GM12873 (cell line): ENCODE measurements around the gene CCDC40.

ENCODE experiments used
- TF ChIP-seq, protein P1 (sequence below): IDR thresholded peaks from 2 replicates; pipeline ENCODE4 v1.5.1; 2012; ENCODE audit warnings: low read depth, mild to moderate bottlenecking, moderate library complexity, low read length, control low read depth; ENCODE audit not compliant: insufficient read depth; ENCODE audit errors: missing control alignments

Gene CCDC40

DNA sequence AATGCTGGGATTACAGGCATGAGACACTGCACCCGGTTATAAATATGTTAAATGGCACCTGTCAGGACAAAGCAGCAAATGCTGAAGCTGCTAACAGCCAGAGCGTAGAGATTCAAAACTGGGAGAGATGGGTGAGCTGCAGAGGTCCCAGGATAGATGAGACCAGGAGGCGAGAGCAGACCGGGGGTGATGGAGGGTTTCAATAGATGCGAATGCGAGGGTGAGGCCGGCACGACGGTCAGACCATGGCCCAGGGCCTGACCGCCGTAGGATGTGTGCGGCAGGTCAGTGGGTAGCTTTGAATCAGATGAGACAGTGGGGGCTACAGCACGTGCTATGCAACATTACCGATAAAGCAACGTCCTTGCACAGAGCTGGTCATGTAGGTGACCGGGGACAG lies 14.3 kb downstream of the CCDC40 start:
- TF ChIP-seq, protein P1, sequence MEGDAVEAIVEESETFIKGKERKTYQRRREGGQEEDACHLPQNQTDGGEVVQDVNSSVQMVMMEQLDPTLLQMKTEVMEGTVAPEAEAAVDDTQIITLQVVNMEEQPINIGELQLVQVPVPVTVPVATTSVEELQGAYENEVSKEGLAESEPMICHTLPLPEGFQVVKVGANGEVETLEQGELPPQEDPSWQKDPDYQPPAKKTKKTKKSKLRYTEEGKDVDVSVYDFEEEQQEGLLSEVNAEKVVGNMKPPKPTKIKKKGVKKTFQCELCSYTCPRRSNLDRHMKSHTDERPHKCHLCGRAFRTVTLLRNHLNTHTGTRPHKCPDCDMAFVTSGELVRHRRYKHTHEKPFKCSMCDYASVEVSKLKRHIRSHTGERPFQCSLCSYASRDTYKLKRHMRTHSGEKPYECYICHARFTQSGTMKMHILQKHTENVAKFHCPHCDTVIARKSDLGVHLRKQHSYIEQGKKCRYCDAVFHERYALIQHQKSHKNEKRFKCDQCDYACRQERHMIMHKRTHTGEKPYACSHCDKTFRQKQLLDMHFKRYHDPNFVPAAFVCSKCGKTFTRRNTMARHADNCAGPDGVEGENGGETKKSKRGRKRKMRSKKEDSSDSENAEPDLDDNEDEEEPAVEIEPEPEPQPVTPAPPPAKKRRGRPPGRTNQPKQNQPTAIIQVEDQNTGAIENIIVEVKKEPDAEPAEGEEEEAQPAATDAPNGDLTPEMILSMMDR: no peak

DNA sequence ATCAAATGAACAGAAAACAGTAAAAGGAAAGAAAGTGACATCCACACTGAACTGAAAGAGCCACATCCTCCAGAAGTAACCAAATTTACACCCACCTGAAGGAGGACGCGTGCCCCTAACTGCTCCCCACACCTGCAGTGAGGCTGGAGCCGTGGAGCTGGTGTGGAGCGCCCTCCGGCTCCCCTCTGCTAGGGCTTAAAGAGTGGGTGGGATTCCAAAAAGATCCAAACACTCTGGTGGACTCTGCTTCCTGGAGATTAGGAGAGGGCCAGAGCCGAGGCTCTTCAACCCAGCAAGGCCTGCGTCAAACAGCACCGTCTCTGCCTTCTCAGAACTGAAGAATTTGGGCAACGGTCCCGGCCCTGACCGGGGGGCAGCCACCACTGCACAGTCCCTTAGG lies 15.2 kb downstream of the CCDC40 start:
- TF ChIP-seq, protein P1: no peak

DNA sequence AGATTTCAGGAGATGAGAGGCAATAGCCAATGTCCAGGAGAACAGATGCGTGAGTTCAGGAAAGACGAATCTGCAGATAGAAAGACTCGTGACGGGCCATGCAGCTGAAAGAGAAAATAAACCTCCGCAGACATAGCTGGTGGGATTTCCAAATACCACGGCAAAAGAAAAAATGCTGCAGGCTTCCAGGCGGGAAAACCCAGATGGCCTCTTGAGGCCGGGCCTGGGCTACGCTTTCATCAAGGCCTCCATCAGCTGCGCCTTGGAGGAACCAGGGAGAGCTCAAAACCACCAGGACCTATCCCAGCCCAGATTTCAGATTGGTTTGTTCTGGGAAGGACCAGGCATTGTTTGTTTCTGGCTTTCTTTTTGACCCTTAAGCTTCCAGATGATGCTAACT lies 16.7 kb downstream of the CCDC40 start:
- TF ChIP-seq, protein P1: no peak

DNA sequence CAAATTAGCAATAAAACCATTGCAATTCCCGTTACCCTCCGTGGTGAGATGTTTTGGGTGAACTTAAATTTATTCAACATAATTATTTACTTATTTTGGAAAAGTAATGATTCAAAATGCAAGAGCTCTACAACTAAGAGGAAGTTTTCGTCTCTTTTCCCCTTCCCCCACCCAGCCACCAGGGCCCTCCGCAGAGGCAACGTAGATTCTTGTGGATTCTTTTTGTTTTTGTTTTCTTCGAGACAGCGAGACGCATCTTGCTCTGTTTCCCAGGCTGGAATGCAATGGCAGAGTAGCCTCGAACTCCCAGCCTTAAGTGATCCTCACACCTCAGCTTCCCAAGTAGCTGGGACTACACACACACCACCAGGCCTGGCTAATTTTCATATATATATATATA lies 19.2 kb downstream of the CCDC40 start:
- TF ChIP-seq, protein P1: no peak

DNA sequence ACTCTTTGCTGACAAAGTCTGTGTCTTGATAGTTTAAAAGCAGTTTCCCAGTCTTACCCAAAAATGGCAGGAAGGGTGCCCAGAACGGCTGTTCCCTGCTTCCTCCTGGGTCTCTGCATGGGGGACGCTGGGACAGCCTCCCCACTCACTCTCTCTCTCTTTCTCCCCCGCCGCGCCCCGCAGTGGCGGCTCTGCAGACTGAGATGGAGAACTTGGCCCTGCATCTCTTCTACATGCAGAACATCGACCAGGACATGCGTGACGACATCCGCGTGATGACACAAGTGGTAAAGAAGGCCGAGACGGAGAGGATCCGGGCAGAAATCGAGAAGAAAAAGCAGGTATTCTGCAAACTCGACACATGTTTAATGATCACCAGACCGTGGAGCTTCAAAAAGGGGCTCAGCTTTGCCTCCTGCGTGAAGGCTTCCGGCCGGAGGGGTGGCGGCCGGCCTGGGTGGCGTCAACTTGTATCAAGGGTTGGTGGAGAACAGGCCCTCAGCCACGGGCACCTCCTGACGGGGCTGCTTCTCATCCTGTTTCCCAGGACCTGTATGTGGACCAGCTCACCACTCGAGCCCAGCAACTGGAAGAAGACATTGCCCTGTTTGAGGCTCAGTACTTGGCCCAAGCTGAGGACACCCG lies 22.0 kb downstream of the CCDC40 start:
- TF ChIP-seq, protein P1: no peak

DNA sequence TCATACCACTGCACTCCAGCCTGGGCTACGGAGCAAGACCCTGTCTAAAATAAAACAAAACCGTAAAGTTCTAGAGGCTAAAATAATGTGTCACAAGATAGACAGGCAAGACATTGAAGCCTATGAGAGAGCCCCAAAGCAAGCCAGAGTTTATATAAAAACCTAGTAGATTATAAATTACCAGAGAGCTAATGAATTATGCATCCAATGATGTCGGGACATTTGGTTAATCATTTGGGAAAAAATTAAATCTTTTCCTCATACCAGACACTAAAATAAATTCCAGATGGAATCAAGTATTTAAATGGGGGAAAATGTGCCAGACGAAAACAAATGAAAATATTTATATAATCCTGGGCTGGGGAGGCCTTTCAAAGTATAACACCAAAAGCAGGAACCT lies 24.2 kb downstream of the CCDC40 start:
- TF ChIP-seq, protein P1: no peak

DNA sequence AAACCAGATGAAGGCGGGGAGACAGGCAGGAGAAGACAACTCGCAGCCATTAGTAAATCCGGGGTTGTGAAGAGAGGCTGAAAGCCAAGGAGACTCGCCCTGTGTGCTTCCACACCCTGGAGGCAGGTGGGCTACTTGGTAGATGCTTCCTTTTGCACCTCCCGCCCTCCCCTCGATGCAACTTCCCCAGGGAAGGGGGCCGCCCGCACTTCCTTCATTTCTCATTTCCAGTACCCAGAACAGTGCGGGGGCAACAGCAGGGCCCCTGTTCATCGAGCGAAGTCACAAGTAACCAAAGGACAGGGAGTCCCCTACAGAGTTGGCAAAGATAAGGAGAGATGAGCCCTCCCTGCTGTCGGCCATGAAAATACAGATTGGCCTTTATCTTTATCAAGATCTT lies 25.0 kb downstream of the CCDC40 start:
- TF ChIP-seq, protein P1: no peak
